ENCODE results near the gene ICAM4. TPM values are rescaled to one million over a fixed set of nuclear protein-coding genes. Genes with fewer than 3 reads are reported as not detected.

Gene ICAM4
- total and polyA plus RNA-seq, 9 of the 15 experiments (the other 6 are each of a cell fraction or from before 2014, with no cell fraction given), result 14.1 to 86.1 (median 29.6) TPM

DNA sequence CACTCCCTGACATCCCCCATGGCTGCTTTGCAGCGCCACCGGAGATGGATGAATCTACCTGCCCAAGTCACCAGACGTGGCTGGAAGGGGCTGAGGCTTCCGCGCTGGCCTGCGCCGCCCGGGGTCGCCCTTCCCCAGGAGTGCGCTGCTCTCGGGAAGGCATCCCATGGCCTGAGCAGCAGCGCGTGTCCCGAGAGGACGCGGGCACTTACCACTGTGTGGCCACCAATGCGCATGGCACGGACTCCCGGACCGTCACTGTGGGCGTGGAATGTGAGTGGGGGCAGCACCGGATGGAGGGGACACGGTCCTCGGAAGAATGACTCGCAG is 7.6 kb downstream of the ICAM4 start:
- intact Hi-C loops (cut with micrococcal nuclease), result no loop called here
- TF ChIP-seq RBM39 (optimal IDR thresholded peaks at IDR 0.05; ENCODE audit: low read depth, low read length) (no peak), ZNF274 (IDR thresholded peaks at IDR 0.05; ENCODE audit: borderline replicate concordance, low read depth, low read length) (0 out of 2 replicates have a peak, but pooled peaks have one; percentile 26), ZNF395 (CRISPR knock-in tag; IDR thresholded peaks at IDR 0.05) (no peak), POLR3A (IDR thresholded peaks at IDR 0.05; ENCODE audit: borderline replicate concordance, extremely low read depth, insufficient read depth, insufficient read length) (no peak), ZC3H4 (CRISPR knock-in tag; IDR thresholded peaks at IDR 0.05; ENCODE audit: borderline replicate concordance) (0 out of 2 replicates have a peak, but pooled peaks have one; percentile 39), EHMT2 (IDR thresholded peaks at IDR 0.05) (no peak), STAG1 (CRISPR knock-in tag; IDR thresholded peaks at IDR 0.05; ENCODE audit: borderline replicate concordance) (no peak), POLR2AphosphoS2 (IDR thresholded peaks at IDR 0.05; ENCODE audit: low read length) (no peak), NR3C1 (CRISPR knock-in tag; IDR thresholded peaks at IDR 0.05) (no peak), HNRNPK (IDR thresholded peaks at IDR 0.05; ENCODE audit: low read depth, low read length, poor library complexity, severe bottlenecking) (no peak), RBM22 (IDR thresholded peaks at IDR 0.05; ENCODE audit: low read depth, low read length, poor library complexity, severe bottlenecking) (peak; percentile 39), NONO (IDR thresholded peaks at IDR 0.05; ENCODE audit: low read depth in 2 of 2, low read length in 1 of 2) (no peak), ZNF12 (CRISPR knock-in tag; IDR thresholded peaks at IDR 0.05) (no peak), ZNF140 (CRISPR knock-in tag; IDR thresholded peaks at IDR 0.05) (no peak), SMARCB1 (IDR thresholded peaks at IDR 0.05; ENCODE audit: insufficient read length, low read depth) (no peak)
- TF ChIP-seq, protein P1, sequence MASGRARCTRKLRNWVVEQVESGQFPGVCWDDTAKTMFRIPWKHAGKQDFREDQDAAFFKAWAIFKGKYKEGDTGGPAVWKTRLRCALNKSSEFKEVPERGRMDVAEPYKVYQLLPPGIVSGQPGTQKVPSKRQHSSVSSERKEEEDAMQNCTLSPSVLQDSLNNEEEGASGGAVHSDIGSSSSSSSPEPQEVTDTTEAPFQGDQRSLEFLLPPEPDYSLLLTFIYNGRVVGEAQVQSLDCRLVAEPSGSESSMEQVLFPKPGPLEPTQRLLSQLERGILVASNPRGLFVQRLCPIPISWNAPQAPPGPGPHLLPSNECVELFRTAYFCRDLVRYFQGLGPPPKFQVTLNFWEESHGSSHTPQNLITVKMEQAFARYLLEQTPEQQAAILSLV (tag; IDR thresholded peaks at IDR 0.05), result no peak

More for the DNA sequence above, 7.6 kb downstream of the ICAM4 start:
- POLR2A ChIA-PET, result no interaction called here
- ATAC-seq (no peak), DNase-seq (ENCODE audit: extremely low read depth in 1 of 4, low spot score in 3 of 4) (peak in 1 of 4 experiments; percentile 4), FAIRE-seq (no peak)
- H3K79me2 ChIP-seq (ENCODE audit: control insufficient read depth, insufficient read depth, low read length), result peaks cover 61% of the 10 kb centered on the region
- H3K9me3 ChIP-seq (replicated peaks; ENCODE audit: control insufficient read depth, insufficient read depth, low read depth, low read length), result peaks cover 2% of the 10 kb centered on the region; the same call in 1 of the 2 replicates
- H2AFZ ChIP-seq (ENCODE audit: low read depth, low read length), result no peak overlapping the region
- H3K4me1 ChIP-seq (replicated peaks in 1 of 2; ENCODE audit: control insufficient read depth in 2 of 2, insufficient read depth in 2 of 2, low read length in 2 of 2), result peaks cover 10 to 73% of the 10 kb centered on the region in 2 experiments; a peak in 4 of 5 replicates
- no peak overlapping the region; the same call in 2 of the 3 replicates for H3K27ac ChIP-seq (ENCODE audit: extremely low read depth, low read depth, low read length)
- in situ Hi-C loops (cut with MboI), result no loop called here
- H3K27me3 ChIP-seq (ENCODE audit: control insufficient read depth in 2 of 2, insufficient read depth in 2 of 2, low read length in 2 of 2), result no peaks in the 10 kb centered on the region
- WGBS (ENCODE audit: insufficient coverage, low coverage, missing lambda C conversion rate), result 98% methylated on average over 17 of the region's 25 CpGs
- no TSS peak for BruUV-seq (replicated peaks)
- H3K4me2 ChIP-seq (ENCODE audit: insufficient read depth, low read length), result no peak overlapping the region
- no peaks in the 10 kb centered on the region; the same call in 1 of the 2 replicates for H4K20me1 ChIP-seq (replicated peaks; ENCODE audit: control insufficient read depth, insufficient read depth, low read length)
- no peaks in the 10 kb centered on the region for H3K9me1 ChIP-seq (ENCODE audit: control insufficient read depth, insufficient read depth, low read length)
- CTCF ChIA-PET (ENCODE audit: low intra/inter-chr PET ratio), result no interaction called here
- H3K4me3 ChIP-seq, result no peak overlapping the region
- H3K36me3 ChIP-seq (ENCODE audit: control insufficient read depth, insufficient read depth, low read length), result peaks cover 40% of the 10 kb centered on the region; the same call in 2 of the 3 replicates
- peak overlapping the region in 1 of 2 experiments; percentile 31; a peak in 1 of 4 replicates for H3K9ac ChIP-seq (ENCODE audit: insufficient read depth in 1 of 2, low read depth in 2 of 2, low read length in 2 of 2)
